Measurements from ENCODE around the gene RBM44. TPM values are rescaled to one million over a fixed set of nuclear protein-coding genes. Genes with fewer than 3 reads are reported as not detected.
A peak's percentile ranks its signal among the peaks of the same experiment; 100 is the strongest.
"Not testable (repeated sequence)": the region's sequence is repeated elsewhere in the genome, so short reads cannot be mapped to it uniquely, and the experiment has no call there.

Gene RBM44
- total RNA-seq, 1 experiment from 2014 or later, result 0.20 TPM

- peaks cover 6% of the 10 kb centered on the region; the same call in 1 of the 2 replicates for H3K27me3 ChIP-seq
- H3K9me3 ChIP-seq, result no peaks in the 10 kb centered on the region
- H3K4me3 ChIP-seq, result no peak overlapping the region
- DNase-seq, result no peak
- H3K36me3 ChIP-seq, result no peaks in the 10 kb centered on the region
These were observed 20.7 kb downstream of the RBM44 start for GRCh38 chr2:237819231-237819630.

DNA sequence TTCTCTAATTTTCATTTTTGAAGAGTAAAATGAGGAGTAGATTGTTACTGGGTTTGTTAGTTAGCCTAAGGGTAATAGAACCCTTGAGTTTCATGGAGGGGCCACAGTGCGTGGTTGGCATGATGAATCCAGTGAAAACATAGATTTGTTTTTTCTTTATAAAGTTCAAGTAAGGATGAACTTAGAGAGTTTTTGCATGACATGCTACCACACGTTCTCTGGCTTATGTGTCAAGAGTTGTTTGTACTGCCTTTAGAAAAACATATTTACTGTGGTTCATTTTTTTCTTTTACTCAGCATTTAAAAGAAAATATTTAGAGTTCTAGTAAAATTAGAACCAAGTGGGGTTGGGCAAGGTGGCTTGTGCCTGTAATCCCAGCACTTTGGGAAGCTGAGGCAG, 21.8 kb downstream of the RBM44 start:
- DNase-seq, result no peak
- no peaks in the 10 kb centered on the region for H3K9me3 ChIP-seq

GRCh38 chr2:237823544-237823943, 25.0 kb downstream of the RBM44 start:
- no peak for DNase-seq
- Histone ChIP-seq H3K36me3 (no peaks in the 10 kb centered on the region), H3K4me3 (no peak overlapping the region), H3K9me3 (no peaks in the 10 kb centered on the region), H3K27me3 (no peaks in the 10 kb centered on the region)

More for the DNA sequence above, 21.8 kb downstream of the RBM44 start:
- H3K27me3 ChIP-seq, result peaks cover 4% of the 10 kb centered on the region; the same call in 1 of the 2 replicates
- no peak overlapping the region for H3K4me3 ChIP-seq
- no peaks in the 10 kb centered on the region for H3K36me3 ChIP-seq

- DNase-seq, result no peak
- Histone ChIP-seq H3K4me3 (no peak overlapping the region), H3K9me3 (no peaks in the 10 kb centered on the region), H3K36me3 (no peaks in the 10 kb centered on the region), H3K27me3 (no peaks in the 10 kb centered on the region)
These were observed 25.5 kb downstream of the RBM44 start for GRCh38 chr2:237824085-237824484.

GRCh38 chr2:237827421-237827987, 28.9 kb downstream of the RBM44 start:
- Histone ChIP-seq H3K4me3 (no peak overlapping the region), H3K36me3 (no peaks in the 10 kb centered on the region), H3K9me3 (no peaks in the 10 kb centered on the region), H3K27me3 (no peaks in the 10 kb centered on the region)
- DNase-seq, result no peak

DNA sequence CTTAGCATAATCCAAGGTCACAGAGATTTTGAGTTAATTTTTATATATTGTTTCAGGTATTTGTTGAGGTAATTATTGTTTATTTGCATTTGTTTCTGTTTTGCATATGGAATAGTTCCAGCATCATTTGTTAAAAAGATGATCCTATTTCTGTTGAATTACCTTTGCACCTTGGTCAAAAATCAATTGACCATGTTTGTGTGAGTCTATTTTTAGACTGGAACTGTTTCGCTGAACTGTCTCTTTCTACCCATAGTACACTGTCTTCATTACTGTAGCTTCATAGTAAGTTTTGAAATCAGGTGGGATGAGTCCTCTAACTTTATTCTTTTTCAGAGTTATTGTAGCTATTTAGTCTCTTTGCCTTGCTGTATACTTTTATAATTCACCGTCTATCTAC, 31.9 kb downstream of the RBM44 start:
- H3K9me3 ChIP-seq, result no peaks in the 10 kb centered on the region
- H3K4me3 ChIP-seq, result no peak overlapping the region
- H3K36me3 ChIP-seq, result no peaks in the 10 kb centered on the region
- no peaks in the 10 kb centered on the region for H3K27me3 ChIP-seq
- DNase-seq, result no peak

DNA sequence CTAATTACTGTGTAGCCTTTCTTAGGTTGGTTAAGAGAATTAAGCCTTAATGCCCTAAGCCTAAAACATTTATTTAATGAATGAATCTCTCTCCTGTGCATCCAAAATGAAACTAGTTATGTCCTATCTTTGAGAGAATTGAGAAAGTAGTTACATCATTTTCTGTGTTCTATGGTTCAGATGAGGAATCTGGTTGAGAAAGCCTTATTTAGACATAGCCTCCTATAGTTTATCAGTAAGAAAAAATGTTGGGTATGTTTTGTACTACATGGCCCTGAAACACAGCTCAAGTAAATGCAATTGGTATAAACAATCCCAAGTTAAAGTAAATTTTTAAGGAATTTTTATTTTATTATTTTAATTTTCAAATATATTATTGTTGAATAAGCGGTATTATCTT, 35.0 kb downstream of the RBM44 start:
- no peak for DNase-seq
- Histone ChIP-seq H3K4me3 (no peak overlapping the region), H3K36me3 (no peaks in the 10 kb centered on the region), H3K9me3 (0 out of 2 replicates have a peak, but pooled peaks cover 3% of the 10 kb centered on the region), H3K27me3 (no peaks in the 10 kb centered on the region)

DNA sequence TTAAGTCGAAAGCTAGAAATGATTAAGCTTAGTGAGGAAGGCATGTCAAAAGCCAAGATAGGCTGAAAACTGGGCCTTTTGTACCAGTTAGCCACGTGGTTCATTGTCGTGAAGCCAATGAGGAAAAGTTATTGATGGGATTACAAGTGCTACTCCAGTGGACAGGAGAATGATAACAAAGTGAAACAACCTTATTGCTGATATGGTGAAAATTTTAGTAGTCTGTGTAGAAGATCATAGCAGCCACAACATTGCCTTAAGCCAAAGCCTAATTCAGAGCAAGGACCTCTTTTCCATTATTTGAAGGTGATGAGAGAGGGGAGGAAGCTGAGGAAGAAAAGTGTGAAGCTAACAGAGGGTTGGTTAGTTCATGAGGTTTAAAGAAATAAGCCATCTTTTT, 36.8 kb downstream of the RBM44 start:
- no peak for DNase-seq
- H3K27me3 ChIP-seq, result no peaks in the 10 kb centered on the region
- no peaks in the 10 kb centered on the region for H3K36me3 ChIP-seq
- no peak overlapping the region for H3K4me3 ChIP-seq
- H3K9me3 ChIP-seq, result 0 out of 2 replicates have a peak, but pooled peaks cover 3% of the 10 kb centered on the region

- peaks cover 7% of the 10 kb centered on the region; the same call in 1 of the 2 replicates for H3K9me3 ChIP-seq
- H3K4me3 ChIP-seq, result no peak overlapping the region
- H3K27me3 ChIP-seq, result 0 out of 2 replicates have a peak, but pooled peaks cover 2% of the 10 kb centered on the region
These were observed 42.5 kb downstream of the RBM44 start for GRCh38 chr2:237841051-237841450.

DNA sequence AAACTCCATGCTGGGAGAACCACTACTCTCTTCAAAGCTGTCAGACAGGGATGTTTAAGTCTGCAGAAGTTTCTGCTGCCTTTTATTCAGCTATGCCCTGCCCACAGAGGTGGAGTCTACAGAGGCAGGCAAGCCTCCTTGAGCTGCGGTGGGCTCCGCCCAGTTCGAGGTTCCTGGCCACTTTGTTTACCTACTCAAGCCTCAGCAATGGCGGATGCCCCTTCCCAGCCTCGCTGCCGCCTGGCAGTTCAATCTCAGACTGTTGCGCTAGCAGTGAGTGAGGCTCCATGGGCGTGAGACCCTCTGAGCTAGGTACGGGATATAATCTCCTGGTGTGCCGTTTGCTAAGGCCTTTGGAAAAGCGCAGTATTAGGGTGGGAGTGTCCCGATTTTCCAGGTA, 50.4 kb downstream of the RBM44 start:
- not testable (repeated sequence) for H3K4me3 ChIP-seq, H3K36me3 ChIP-seq, H3K27me3 ChIP-seq

More at GRCh38 chr2:237841051-237841450, 42.5 kb downstream of the RBM44 start:
- H3K36me3 ChIP-seq, result no peaks in the 10 kb centered on the region
- DNase-seq, result no peak

DNA sequence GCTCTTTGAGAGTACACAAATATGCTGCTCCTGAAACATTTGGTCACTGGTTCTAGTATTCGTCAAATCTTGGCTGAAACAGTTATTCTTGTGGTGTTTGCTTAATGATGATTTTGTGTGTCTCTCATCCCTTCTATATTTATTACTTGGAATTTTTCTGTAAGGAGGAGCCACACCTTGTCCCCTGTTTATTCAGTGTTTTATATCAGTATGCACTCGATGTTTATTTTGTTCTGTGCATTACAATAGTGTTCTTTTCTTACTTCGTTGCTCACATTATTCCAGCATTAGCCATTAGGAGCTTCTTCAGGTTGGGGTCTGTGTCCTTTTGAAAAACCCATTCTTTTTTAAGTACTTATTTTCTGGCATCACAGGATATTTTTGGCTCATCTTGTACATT, 55.7 kb downstream of the RBM44 start:
- H3K27me3 ChIP-seq, result no peaks in the 10 kb centered on the region
- no peak for DNase-seq
- no peak overlapping the region for H3K4me3 ChIP-seq
- H3K9me3 ChIP-seq, result no peaks in the 10 kb centered on the region
- H3K36me3 ChIP-seq, result no peaks in the 10 kb centered on the region

More for the DNA sequence above, 50.4 kb downstream of the RBM44 start:
- not testable (repeated sequence) for DNase-seq, H3K9me3 ChIP-seq

DNA sequence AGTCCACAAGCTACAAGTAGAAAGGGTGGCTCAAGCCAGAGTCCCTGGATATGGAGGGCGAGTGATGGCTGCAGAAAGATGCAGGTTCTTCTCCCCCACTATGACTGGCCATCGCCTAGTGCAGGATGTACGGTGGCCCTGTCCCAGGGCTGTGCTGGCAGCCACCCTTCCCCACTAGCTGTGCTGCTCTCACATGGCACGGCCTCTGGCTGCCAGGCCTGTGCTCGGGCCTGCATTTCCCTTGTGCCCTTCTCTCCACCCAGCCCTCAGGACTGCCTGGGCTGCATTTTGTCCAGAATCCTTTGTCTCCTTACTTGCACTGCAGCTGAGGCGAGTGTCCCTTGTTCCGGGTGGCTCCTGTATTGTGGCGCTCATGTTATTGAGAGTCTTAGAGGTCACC, 59.2 kb downstream of the RBM44 start:
- no peak for DNase-seq
- H3K27me3 ChIP-seq, result no peaks in the 10 kb centered on the region
- peaks cover 18% of the 10 kb centered on the region for H3K36me3 ChIP-seq
- H3K9me3 ChIP-seq, result no peaks in the 10 kb centered on the region
- no peak overlapping the region for H3K4me3 ChIP-seq

DNA sequence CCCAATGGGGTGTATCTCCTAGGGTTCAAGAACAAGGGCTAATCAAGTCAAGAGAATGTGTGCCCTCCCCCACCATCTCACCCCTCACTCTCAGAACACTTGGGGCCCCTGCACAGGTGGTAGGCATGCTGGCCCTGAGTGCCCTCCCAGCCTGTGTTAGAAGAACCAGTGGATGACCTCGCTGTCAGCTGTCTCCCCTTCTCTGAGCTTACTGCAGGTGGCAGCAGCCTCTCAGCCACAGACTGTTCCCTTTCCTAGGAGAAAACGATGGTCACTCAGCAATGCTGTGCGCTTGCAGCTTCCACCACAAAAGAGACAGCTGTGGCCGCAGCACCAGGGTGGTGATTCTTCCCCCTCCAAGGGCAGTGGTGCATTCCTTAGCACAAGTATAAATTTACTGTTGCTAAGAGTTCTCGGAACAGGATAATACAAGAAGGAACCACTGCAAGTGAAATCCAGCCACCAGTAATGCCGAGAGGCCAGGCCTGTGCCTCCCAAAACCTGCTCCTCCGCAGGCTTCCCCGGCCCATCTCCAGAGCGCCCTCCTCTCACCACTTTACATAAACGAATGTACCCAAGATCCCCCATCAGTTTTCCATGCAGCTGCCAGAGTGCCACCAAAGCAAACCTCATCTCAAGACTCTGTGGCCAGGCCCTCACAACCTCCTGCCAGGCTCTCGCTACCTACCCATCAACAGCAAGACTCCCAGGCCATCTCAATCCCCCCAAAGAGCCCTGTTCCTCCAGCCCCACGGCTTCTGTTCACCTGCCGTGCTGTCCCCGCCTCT, 59.9 kb downstream of the RBM44 start:
- no peaks in the 10 kb centered on the region for H3K27me3 ChIP-seq
- peak; percentile 82 for DNase-seq
- H3K4me3 ChIP-seq, result peak overlapping the region; percentile 72
- no peaks in the 10 kb centered on the region for H3K9me3 ChIP-seq
- H3K36me3 ChIP-seq, result peaks cover 18% of the 10 kb centered on the region

DNA sequence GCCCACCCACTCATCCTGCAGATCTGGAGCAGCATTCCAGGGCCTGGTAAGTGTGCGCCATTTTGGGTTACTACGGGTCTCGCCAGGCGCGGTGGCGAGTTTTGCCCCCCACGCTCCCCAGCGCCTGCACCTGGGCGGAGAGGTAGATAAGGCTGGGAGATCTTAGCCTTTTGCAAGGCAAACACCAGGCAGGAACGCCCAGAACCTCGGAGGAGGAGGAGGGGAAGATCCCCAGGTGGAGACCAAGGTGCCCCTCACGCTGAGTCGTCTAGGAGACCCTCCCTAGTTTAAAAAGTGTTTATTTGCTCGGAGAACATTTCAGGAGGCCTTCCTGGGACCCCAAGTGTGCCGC, 60.5 kb downstream of the RBM44 start:
- DNase-seq, result no peak
- Histone ChIP-seq H3K9me3 (no peaks in the 10 kb centered on the region), H3K36me3 (peaks cover 18% of the 10 kb centered on the region), H3K4me3 (peak overlapping the region; percentile 72), H3K27me3 (no peaks in the 10 kb centered on the region)

DNA sequence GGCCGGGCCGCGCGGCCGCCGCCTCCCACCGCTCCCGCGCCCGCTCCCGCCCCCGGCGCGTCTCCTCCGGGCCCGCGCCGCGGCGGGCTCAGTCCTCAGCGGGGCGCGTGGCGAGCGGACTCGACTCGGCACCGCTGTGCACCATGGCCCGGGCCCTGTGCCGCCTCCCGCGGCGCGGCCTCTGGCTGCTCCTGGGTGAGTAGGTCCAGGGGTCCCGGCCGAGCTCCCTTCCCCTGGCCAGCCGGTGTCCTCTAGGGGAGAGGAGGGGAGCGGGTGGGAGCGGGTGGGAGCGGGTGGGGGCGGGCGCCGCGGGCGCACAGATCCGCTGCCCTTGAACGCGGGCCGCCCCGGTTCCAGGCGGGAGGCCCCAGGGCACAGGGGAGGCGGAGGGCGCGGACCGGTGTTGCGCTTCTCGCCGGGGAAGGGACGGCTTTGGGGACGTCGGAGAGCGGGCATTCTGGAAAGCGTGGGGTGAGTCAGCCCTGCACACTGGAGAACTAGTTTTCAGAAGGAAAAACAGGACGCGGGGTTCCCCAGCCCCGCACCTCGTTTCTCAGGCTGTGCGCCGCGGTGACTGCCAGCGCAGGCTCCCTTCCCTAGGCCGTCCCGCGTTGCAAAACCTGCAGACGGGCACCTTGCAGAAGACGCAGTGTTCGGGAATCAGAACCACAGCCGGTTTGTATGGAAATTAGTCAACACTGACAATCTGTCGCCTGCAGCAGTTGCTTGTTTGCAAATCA, 61.1 kb downstream of the RBM44 start, which contains the start of gene RAMP1:
RAMP1 (plus strand) TSS at position 91 of the 740 bp plus-strand sequence; CDS start at position 144, 53 bp downstream.
- DNase-seq, result peak; percentile 58
- Histone ChIP-seq H3K36me3 (peaks cover 21% of the 10 kb centered on the region), H3K9me3 (no peaks in the 10 kb centered on the region), H3K4me3 (peak within 1 kb of the TSS; percentile 72), H3K27me3 (no peaks in the 10 kb centered on the region)

DNA sequence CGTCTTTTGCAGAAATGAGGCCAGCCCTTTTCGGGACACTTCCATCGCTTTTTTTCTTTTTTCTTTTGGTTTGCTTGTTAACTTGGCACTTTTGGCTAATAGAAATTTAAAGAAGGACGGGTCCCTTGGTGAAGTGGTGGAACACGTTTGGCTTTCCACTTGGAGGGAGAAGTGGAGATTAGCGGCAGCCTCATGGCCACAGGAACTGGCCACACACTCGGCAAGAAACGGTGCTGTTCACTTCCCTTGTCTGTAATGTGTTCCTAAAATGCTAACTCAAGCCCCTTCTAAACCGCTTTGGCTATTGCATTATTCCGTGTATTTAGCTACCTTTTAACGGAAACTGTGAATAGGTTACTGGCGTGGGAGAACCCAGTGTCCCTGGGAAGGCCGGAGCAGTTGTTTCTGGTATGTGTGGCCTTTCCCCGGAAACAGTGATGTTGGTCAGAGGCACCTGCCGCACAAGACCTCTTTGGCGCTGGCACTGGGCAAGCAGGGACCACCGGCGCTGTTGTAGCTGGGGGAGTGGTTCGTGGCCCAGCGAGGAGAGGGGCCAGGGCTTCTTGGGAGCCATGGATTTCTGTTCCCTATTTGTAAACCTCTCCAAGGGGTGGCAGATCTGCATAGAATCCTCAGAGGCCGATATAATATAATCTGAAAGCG, 61.8 kb downstream of the RBM44 start:
- H3K4me3 ChIP-seq, result peak overlapping the region; percentile 72
- no peaks in the 10 kb centered on the region for H3K9me3 ChIP-seq
- H3K27me3 ChIP-seq, result no peaks in the 10 kb centered on the region
- DNase-seq, result no peak
- H3K36me3 ChIP-seq, result peaks cover 23% of the 10 kb centered on the region

Data from MG63 (cell line).